NCI-H345 treated with DMSO at 0.1 percent for 48 hours (cell line): Measurements from ENCODE around the gene ANXA11.
"Not testable (repeated sequence)": the region's sequence is repeated elsewhere in the genome, so short reads cannot be mapped to it uniquely, and the experiment has no call there.

Source experiments
- DNase-seq: peaks from one replicate; lab custom pipeline; 2025; ENCODE audit not compliant: unreplicated experiment; lab: John Stamatoyannopoulos, UW

The ANXA11 gene

GRCh38 chr10:80205477-80206276 is at the start of gene ANXA11:
Gene ANXA11 (minus strand): TSS chr10:80205537. CDS start chr10:80172861, 32,676 bp downstream.
- DNase-seq: peak; percentile 59

- DNase-seq: not testable (repeated sequence)
These were observed 49.4 kb upstream of the ANXA11 start for GRCh38 chr10:80254726-80255125.

- not testable (repeated sequence) for DNase-seq
These were observed 48.6 kb upstream of the ANXA11 start for GRCh38 chr10:80253963-80254271.

GRCh38 chr10:80253266-80253962 is 48.1 kb upstream of the ANXA11 start:
- DNase-seq: no peak

- no peak for DNase-seq
These were observed 47.1 kb upstream of the ANXA11 start for GRCh38 chr10:80252296-80252887.

- DNase-seq: not testable (repeated sequence)
These were observed 46.5 kb upstream of the ANXA11 start for GRCh38 chr10:80251703-80252280.

- not testable (repeated sequence) for DNase-seq
These were observed 45.1 kb upstream of the ANXA11 start for GRCh38 chr10:80250399-80250798.

GRCh38 chr10:80249906-80250305 is 44.6 kb upstream of the ANXA11 start:
- DNase-seq: not testable (repeated sequence)

- DNase-seq: not testable (repeated sequence)
These were observed 42.3 kb upstream of the ANXA11 start for GRCh38 chr10:80247611-80248010.

GRCh38 chr10:80244371-80244770 is 39.0 kb upstream of the ANXA11 start:
- not testable (repeated sequence) for DNase-seq

GRCh38 chr10:80242341-80242740 is 37.0 kb upstream of the ANXA11 start:
- DNase-seq: not testable (repeated sequence)

GRCh38 chr10:80236457-80236856 is 31.1 kb upstream of the ANXA11 start:
- not testable (repeated sequence) for DNase-seq

GRCh38 chr10:80234331-80235235 is 29.2 kb upstream of the ANXA11 start:
- DNase-seq: not testable (repeated sequence)

- not testable (repeated sequence) for DNase-seq
These were observed 28.5 kb upstream of the ANXA11 start for GRCh38 chr10:80233871-80234270.

GRCh38 chr10:80226723-80227122 is 21.4 kb upstream of the ANXA11 start:
- not testable (repeated sequence) for DNase-seq

GRCh38 chr10:80223031-80223419 is 17.7 kb upstream of the ANXA11 start:
- not testable (repeated sequence) for DNase-seq

- DNase-seq: not testable (repeated sequence)
These were observed 13.5 kb upstream of the ANXA11 start for GRCh38 chr10:80218878-80219277.

- not testable (repeated sequence) for DNase-seq
These were observed 9.1 kb upstream of the ANXA11 start for GRCh38 chr10:80214368-80214982.

GRCh38 chr10:80212535-80213115 is 7.3 kb upstream of the ANXA11 start:
- DNase-seq: not testable (repeated sequence)

GRCh38 chr10:80211786-80212185 is 6.4 kb upstream of the ANXA11 start:
- DNase-seq: no peak
